Measurements from ENCODE around the gene DNAJB8.

DNA sequence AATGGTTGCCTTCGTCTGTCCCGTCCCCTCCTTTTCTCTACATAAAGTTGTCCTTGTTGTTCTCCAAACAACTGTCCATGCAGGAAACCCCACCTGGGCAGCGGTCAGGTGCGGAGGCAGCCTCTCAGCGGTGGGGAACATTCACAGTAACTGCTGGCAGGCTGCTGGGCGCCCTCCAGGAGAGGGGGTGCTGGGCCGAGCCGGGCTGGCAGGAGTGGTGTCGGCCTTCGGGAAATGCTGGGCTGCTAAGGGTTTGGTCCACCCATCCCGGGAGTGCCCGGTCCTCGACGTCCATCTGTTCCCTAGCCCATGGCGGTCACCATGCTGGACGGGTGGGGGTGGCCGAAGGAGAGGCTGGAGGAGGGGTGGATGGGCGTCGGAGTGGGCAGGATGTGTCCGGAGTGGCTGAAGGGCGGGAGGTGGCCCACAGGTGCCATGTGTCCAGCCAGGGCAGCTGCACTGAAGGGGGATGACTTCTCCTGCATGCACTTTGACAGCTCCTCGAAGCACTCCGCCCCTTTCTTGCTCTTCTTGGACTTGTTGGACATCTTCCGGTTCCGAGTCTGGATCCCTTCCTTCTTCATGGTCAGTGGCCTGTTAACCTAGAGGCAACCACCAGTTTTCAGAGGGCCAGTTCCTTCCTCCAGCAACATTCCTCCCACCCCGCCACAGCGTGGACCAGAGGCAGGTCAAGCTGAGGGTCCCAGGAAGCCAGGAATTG, 14.2 kb upstream of the DNAJB8 start:
- no peak for TF ChIP-seq CTCF (IDR thresholded peaks at IDR 0.05; ENCODE audit: low read depth, low read length, poor library complexity, severe bottlenecking)
- TF ChIP-seq EZH2phosphoT487 (IDR thresholded peaks at IDR 0.05; ENCODE audit: borderline replicate concordance, low read length): no peak
